Erythroblast (primary cell): ENCODE measurements around the gene FMN1.

Experiments
- GATA1 ChIP-seq: IDR thresholded peaks from 2 replicates; pipeline ENCODE4 v1.6.1; 2011; ENCODE audit warnings: low read depth, mild to moderate bottlenecking, control low read depth, low read length, moderate library complexity
- POLR2A ChIP-seq: IDR thresholded peaks from 2 replicates; pipeline ENCODE4 v1.6.1; 2011; ENCODE audit warnings: mild to moderate bottlenecking, low read length

DNA sequence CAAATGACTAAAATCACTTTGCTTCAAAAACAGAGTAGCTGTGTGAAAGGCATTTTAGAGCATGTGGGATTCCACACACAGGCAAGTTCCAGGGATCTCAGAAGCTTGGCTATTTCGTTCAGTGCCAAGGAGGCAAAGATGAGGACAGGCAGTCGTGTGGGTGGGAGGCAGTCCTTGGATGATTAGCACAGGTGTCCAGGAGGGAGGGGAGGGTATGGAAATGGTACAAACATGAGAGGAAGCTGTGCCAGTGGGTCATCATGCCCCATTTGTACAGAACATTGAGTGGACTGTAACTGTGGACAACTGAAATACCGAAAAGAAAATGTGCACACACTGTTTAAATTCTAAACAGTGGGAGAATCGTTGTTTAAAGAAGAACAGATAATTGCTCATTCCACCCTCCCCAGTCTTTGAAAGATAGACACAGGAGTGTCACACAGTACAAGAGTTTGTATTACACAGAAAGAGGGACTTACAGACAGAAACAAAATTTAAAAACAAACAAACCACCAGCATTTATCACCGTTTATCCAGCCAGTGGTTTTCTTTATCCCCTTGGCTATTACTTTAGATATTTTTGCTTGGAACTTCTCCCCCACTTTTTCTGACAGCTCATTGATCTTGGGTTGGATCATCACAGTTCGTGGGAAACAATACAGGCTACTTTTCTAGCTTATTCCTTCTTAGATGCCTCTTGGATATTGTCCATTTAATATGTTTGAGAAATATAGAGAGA is 353.8 kb downstream of the FMN1 start:
- no peak for TF ChIP-seq POLR2A
- no peak for TF ChIP-seq GATA1
